Loucy (cell line): ENCODE data around the gene P2RX4.

ENCODE experiments used
- EZH2phosphoT487 ChIP-seq: fragments of 200-600 bp; IDR thresholded peaks from 2 replicates; pipeline ENCODE4 v1.6.1; 2018; ENCODE audit warnings: antibody characterized with exemption, mild to moderate bottlenecking, moderate library complexity, borderline replicate concordance
- TF ChIP-seq, protein P1 (sequence below): fragments of 200-600 bp; sonication (generic); conservative IDR thresholded peaks from 2 replicates; pipeline ENCODE4 v1.5.1; 2014; ENCODE audit warnings: mild to moderate bottlenecking, antibody characterized with exemption, low read length

- TF ChIP-seq, protein P1, sequence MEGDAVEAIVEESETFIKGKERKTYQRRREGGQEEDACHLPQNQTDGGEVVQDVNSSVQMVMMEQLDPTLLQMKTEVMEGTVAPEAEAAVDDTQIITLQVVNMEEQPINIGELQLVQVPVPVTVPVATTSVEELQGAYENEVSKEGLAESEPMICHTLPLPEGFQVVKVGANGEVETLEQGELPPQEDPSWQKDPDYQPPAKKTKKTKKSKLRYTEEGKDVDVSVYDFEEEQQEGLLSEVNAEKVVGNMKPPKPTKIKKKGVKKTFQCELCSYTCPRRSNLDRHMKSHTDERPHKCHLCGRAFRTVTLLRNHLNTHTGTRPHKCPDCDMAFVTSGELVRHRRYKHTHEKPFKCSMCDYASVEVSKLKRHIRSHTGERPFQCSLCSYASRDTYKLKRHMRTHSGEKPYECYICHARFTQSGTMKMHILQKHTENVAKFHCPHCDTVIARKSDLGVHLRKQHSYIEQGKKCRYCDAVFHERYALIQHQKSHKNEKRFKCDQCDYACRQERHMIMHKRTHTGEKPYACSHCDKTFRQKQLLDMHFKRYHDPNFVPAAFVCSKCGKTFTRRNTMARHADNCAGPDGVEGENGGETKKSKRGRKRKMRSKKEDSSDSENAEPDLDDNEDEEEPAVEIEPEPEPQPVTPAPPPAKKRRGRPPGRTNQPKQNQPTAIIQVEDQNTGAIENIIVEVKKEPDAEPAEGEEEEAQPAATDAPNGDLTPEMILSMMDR = no peak
- TF ChIP-seq EZH2phosphoT487 = no peak
Measured at GRCh38 chr12:121278169-121279070, 68.5 kb downstream of the P2RX4 start.
